OCI-M2 (cell line): ENCODE measurements around the gene CEP43.

ENCODE experiments used
- DNase-seq: peaks from one replicate; lab custom pipeline; 2025; ENCODE audit not compliant: unreplicated experiment; lab: John Stamatoyannopoulos, UW

CEP43 gene, protein sequence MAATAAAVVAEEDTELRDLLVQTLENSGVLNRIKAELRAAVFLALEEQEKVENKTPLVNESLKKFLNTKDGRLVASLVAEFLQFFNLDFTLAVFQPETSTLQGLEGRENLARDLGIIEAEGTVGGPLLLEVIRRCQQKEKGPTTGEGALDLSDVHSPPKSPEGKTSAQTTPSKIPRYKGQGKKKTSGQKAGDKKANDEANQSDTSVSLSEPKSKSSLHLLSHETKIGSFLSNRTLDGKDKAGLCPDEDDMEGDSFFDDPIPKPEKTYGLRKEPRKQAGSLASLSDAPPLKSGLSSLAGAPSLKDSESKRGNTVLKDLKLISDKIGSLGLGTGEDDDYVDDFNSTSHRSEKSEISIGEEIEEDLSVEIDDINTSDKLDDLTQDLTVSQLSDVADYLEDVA

DNA sequence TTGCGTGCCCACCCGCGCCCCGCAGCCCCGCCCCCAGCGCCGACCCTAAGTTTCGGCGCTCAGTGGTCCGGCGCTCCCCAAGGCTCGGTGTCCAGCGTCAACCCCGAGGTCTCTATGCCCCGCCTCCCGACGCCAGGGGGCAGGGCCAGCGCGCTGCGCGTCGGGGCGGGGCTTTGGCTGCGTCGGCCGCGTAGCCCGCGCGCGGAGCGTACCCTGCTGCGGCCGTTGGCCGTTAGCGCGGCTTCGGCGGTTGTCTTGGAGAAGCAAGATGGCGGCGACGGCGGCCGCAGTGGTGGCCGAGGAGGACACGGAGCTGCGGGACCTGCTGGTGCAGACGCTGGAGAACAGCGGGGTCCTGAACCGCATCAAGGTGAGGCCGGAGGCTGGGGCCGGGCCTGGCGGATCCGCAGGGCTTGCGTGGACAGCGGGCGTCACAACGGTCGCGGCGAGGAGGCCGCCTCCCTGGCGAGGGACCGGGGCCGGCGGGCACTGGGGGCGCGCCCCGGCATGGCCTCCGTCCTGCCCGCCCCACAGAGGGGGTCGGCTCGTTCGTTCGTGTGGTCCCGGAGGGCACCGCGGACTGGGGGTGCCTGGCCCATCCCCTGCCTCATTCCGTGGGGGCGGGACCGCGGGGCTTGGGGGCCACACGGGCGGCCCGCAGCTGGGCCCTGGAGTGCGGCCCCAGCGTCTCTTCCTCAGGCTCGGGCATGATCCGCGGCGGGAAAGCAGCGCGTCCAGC is at the start of gene CEP43:
Gene CEP43, plus strand, starts transcription at position 253 of the 739 bp plus-strand sequence. Its CDS starts 16 bp downstream, at position 269.
- DNase-seq: peak; percentile 77

DNA sequence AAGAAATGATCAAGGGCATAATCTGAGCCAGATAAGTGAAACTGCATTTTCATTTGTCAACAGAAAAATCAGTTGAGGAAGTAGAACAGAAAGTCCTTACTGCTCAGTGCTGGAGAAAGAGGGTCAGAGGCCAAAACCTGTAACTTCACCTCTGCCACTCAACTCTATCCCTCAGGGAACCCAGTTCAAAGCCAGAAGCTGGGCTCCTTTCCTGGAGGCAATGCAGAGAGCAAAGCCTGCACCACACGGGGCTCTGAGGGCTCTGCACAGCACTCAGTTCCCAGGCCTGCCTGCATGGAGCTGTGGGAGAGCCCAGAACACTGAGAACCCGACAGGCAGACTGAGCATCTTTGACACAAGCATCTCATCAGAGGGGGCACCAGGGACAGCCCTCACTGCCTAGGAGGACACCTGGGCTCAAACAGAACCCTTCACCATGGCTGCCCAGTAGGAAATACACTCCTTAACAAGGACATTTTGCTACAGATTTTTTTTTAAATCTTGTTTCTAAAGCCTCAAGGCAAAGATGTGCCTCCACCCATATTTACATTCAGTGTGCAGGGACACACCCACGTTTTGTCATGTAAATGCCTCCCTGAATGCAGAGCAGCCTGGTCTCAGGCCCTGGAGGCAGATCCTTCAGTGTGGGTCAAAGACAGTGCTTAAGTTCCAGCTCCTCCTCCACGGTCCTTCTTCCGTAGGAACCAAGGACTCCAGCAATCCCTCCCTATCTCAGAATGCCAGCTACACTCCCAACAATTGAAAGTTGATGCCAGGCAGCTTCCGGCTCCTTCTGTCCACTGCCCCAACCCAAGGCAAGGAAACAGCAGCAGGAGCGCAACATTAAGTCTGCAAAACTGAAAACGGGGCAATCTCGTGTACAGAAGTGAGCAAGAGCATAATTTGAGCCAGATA is 49.4 kb upstream of the CEP43 start:
- no peak for DNase-seq

DNA sequence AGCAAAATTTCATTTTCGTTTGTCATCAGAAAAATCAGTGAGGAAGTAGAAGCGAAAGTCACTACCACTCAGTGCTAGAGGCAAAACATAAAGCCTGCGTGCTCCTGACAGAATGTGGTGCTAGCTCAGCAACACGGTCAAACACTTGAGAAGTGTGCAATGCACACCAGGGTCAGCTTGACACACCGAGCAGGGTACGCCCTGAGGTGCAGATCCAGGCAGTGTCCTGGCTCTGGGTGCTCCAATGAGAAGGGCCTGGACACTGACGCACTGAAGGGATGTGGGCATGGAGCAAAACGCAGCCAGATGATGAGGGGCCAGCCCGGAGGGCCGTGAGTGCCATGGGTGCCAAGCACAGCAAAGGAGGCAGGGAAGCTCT is 48.8 kb upstream of the CEP43 start:
- no peak for DNase-seq

DNA sequence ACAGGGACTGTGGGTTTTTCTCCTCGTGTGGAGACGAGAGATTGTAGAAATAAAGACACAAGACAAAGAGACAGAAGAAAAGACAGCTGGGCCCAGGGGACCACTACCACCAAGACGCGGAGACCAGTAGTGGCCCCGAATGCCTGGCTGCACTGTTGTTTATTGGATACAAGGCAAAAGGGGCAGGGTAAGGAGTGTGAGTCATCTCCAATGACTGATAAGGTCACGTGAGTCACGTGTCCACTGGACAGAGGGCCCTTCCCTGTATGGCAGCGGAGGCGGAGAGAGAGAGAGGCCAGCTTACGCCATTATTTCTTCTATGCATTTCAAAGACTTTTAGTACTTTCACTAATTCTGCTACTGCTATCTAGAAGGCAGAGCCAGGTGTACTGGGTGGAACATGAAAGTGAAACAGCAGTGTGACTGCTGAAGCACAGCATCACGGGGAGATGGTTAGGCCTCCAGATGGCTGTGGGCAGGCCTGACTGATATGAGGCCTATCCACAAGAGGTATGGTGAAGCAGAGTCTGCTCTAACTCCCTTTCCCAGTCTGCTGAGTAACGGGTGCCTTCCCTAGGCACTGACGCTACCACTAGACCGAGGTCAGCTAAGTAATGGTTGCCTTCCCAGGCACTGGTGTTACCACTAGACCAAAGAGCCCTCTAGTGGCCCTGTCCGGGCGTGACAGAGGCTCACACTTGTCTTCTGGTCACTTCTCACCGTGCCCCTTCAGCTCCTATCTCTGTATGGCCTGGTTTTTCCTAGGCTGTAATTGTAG is 48.1 kb upstream of the CEP43 start:
- peak; percentile 29 for DNase-seq

DNA sequence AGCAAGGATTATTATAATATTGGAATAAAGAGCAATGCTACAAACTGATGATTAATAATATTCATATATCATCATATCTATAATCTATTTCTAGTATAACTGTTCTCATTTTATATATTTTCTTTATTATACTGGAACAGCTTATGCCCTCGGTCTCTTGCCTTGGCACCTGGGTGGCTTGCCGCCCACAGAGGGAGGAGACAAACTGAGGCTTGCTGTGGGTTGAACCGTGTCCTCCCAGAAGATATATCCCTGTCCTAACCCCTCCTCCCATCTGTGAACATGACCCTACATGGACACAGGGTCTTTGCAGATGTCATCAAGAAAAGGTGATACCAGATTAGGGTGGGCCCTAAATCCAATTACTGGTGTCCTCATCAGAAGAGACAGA is 47.5 kb upstream of the CEP43 start:
- no peak for DNase-seq

DNA sequence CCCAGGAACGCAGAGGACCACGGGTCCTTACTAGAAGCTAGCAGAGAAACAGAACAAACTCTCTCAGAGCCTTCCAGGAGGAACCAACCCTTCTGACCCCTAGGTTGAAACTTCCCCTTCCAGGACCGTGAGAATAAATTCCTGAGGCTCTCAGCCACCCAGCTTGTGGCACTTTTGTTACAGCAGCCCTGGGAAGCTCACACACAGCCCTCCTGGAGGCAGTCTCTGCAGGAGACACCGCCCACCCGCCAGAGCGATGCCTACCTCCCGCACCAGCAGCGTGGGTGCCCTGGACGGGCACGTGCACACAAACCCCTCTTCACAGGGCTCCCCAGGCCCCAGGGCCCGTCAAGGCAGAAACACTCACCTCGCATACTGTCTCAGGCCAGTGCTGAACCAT is 47.1 kb upstream of the CEP43 start:
- DNase-seq: no peak

DNA sequence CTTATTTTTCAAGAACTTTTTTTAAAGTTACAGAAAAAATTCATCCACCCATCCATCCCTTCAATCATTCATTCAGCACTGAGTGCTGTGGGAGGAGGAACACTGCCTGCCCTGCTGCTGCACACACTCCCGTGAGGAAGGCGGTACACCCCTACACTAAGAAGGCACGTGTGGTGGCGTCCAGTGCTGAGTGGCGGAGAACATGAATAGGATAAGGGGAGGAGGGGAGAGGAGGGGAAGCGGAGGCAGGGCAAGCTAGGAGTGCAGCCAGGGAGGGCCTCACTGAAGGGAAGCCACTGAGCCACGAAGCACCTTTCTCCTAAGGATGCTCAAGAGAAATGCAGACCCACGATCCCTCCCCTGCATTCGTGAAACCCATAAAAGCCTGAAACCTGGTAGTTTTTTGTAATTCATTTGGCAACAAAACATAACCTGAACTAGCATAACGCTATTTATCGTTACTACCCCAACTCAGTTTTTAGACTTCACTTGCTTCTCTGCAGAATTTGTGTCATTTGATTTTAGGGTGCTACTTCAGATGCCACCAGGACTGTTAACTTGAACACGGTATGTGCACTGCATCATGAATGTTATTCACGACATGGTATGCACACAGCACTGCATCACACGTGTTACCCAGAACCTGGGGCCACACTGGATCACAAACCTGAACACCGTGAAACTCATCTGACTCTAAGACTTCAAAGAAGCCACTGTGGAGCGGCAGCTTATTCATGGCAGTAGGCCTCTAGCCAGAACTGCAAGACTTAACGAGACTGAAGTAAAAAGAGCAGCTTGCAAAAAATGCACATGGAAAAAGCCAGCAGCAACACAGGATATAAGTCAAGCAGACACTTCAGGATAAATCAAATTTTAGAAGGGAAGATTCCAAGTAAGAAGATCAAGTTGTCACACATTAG is 46.4 kb upstream of the CEP43 start:
- no peak for DNase-seq

DNA sequence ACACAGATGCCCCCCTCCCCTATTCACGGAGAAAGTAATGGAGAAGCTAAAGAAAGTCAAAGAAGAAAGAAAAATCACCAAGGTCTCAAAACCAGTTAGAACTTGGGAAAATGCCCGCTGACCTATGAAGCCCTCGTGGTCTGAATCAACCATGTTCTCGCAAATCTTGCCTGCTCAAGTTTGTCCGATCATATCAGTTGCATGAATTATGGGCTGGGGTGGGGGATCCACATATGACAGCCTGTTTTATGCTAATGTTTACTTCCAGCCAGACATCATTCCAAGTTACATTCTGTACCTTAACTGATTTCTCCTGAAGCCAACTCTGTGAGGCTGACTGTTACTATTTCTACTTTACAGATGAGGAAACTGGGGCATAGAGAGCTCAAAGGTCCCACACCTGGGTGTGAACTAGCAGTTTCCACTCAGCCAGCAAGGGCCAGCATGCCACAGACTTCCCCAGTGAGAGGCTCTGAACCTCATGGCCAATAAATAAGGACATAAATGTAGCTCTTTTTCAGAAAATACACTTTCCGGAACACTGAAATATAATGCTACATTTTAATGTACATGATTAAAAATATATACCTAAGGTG is 45.0 kb upstream of the CEP43 start:
- no peak for DNase-seq

DNA sequence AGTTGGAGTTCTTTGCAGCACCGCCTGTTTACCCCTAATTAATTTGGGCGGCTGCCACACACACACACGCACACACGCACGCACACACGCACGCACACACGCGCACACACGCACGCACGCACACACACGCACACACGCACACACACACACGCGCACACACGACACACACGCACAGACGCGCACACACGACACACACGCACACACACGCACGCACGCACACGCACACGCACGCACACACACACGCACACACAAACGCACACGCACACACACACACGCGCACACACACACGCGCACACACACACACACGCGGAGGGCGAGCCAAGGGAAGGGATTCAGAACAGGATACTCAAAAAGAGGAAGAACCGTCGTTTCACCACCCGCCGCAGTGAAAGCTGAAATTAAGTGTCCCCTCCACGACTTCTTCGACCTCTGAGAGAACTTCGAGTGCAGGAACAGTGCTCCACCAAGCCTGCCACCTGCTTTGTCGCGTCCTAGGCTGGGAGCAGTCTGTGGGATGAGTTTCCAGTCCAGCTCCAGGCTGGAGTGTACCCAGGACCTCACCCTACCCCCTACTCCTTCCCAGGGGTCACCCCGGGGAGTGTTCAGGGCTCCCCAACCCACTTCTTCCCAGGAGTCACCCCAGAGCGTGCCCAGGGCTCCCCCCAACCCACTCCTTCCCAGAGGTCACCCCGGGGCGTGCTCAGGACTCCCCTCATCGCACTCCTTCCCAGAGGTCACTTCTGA is 43.9 kb upstream of the CEP43 start:
- DNase-seq: no peak

DNA sequence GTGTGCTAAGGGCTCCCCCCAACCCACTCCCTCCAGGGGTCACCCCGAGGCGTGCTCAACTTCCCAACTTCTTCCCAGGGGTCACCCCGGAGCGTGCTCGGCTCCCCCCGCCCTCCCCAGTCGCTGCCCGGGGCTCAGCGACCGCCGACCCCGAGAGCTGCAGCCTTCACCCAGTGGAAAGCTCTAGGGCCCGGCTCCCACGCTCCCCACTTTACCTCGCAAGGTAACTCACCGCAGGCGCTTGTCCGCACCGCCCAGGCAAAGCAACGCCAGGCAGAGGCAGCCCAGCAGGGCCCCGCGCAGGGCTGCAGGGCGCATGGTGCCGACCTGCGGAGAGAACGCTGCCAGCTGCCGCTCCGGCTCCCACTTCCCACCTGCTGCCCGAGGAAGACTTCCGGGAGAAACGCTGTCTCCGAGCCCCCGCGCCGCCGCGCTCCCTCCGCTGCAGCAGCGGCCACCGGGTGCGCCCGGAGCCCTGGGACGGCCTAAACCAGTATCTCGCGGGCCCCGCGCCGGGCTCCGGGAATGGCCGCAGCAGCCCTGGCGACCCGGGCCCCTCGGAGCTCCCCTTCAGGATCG is 43.2 kb upstream of the CEP43 start:
- no peak for DNase-seq

DNA sequence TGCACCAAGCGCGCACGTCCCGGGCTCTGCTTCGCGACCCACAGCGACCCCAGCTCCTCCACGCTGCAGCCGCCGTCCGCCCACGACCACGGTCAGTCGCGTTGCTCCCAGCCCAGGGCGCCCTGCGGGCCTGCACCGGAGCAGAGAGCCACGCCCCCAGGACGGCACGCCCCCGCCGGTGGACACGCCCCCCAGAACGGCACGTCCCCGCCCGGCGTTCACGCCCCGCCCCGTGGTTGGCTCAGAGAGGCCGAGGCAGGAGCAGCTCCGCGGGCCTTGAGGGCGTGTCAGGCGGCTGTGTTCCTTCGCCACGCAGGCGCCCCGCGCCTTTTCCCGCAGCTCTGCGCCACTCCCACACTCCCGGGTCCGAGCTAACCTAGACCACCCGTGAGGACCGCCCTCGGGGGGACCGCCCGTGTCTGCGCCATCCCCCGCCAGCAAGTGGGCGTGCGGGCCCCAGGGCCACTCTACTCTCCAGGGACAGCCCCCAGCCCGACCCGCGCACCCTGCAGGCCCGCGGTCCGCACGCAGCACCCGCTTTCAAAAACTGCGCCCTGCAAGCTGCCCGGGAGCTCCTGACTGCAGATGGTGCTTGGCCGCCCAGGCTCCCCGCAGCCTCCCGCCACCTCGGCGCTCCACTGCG is 42.6 kb upstream of the CEP43 start, which contains the start of gene RNASET2:
Gene RNASET2, minus strand, starts transcription at position 107 of the 643 bp plus-strand sequence. CDS start 368 bp downstream, outside the sequence.
- DNase-seq: no peak

DNA sequence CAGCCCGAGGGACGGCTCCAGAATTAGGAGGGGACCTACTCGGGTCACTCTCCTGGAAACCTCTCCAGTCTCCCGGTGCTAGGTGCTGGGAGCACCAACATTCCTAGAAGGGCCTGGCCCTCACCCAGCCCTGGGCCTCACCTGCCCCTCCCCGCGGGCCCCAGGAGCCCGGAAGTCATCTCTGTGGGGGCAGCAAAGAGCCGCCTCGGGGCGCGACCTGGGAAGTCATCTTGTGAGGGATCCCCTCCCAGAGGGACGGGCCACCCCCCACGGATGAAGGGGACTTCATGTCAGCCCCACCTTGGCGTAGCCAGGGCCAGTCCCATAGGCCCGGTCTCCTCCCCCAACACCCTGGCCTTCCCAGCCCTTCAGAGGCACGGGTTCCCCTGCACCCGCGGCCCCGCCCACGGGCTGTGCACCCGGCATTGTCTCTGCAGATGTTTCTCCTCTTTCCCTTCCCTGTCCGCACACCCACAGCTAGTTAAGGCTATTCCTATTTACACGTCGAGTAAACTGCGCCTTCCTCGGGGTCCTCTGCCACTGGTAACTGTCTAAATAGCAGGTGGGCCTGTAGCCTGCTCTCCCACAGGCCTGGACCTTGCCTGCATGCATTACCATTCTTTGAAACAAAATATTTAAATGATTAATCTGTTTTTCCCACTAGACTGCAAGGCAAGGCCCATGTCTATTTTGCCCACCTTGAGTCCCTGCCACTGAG is 42.0 kb upstream of the CEP43 start:
- DNase-seq: no peak

DNA sequence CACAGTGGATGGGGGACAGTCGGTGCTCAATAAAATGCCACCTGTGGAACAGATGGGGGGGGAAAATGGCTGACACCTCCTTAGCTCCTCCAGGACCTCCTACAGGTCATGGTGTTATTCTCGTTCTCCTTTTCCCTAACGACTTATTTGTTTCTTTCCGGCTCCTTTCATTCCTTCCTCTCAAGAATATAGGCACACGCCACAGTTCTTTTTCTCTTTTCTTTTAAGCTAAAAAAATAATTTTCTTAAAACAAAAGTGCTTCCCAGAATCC is 41.5 kb upstream of the CEP43 start:
- DNase-seq: no peak

DNA sequence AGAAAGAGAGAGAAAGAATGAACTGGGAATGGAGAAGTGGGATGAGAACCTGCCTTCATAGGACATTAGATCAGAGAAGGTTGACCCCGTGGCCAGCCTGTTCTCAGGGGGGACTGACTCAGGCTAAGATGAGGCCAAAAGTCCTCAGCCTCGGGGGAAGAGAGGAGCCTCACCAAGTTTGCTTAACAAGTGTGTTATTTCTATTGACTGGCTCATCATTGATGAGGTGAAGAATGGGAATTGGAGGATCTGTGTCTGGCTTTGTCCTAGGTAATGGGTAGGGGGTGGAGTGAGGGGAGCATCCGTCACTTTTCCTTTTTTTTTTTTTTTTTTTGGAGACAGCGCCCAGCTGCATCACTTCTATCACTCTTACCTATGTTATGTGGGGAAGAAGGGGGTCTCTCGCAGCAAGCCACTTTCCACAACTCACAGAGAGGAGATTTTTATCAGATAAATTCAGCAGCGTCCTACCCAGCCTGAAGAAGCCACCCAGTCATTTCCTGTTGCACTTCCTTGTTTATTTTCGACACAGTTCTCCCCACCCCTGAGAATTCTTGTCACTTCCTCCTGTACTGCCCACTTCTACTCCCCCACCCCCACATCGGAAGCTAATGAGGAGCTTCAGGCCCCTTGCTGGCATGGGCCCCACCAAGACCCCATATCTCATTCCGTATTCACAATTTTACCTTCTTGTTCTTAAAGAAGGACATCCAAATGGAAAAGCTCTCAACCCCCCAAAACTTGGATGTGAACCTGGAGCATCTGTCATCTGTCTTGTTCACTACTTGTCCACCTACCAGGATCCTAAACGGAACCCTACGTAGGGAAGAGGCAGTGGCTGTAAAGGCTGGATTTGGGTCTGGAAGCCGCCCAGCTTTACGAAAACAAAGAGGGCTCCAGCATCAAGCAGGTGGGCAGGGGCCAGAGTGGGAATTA is 40.0 kb upstream of the CEP43 start:
- no peak for DNase-seq

DNA sequence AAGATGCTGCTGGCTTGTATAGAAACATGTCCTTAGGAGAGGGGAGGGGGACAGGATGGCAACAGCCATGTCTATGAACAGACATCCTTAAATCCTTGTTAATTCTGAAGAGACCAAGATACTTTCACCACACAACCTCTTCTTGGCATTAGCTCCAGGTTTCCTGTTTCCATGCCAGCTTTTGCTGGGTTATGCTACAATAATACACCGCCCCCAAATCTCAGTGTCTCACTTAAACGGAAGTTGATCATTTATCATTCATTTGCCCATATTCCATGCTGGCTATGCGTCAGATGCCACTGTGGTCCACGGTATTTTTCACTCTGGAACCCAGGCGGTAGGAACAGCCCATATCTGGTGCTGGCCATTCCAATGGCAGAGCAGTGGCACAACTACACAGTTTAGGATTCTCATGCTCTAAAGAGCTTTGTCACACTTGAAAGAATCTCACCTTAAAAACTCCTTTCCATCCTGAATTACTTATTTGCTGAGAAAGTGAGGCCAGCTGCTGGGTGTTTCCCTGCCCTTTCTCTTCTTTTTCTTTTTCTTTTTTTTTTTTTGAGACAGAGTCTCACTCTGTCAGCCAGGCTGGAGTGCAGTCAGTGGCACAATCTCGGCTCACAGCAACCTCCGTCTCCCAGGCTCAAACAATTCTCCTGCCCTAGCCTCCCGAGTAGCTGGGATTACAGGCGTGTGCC is 39.1 kb upstream of the CEP43 start:
- DNase-seq: no peak

DNA sequence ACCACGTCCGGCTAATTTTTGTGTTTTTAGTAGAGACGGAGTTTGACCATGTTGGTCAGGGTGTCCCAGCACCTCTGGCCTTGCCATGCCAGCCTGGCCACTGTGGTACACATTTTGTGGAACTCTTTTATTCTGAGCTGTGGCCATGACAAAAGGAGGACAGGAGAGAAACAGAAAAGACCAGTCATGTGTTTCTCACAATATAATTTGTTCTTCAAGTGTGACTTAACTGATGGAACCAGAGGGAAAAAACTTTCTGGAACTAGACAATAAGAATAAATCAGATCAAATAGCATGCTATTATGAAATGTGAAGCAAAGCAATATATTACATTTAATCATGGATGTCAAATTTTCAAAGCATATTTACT is 38.6 kb upstream of the CEP43 start:
- no peak for DNase-seq
